Mesothelial cell of epicardium (in vitro differentiated cells): ENCODE data around the gene NID2. TPM values are rescaled to one million over a fixed set of nuclear protein-coding genes. Genes with fewer than 3 reads are reported as not detected.

ENCODE experiments used
- DNase-seq, 2 experiments: peaks; one replicate each; pipeline ENCODE4 v3.0.0; 2021; ENCODE audit warnings: low spot score in 2 of 2; ENCODE audit not compliant: unreplicated experiment in 2 of 2
- H3K27ac Mint-ChIP-seq: 2 replicates; pipeline ENCODE4 v1.8.0; 2021; ENCODE audit warnings: mixed read lengths
- H3K27me3 Mint-ChIP-seq: 2 replicates; pipeline ENCODE4 v1.8.0; 2021; ENCODE audit warnings: low read depth, mixed read lengths
- H3K36me3 Mint-ChIP-seq: 2 replicates; pipeline ENCODE4 v1.8.0; 2021; ENCODE audit warnings: mixed read lengths
- H3K4me1 Mint-ChIP-seq: 2 replicates; pipeline ENCODE4 v1.8.0; 2021; ENCODE audit warnings: mixed read lengths
- H3K4me3 Mint-ChIP-seq: 2 replicates; pipeline ENCODE4 v1.8.0; 2021; ENCODE audit warnings: mild to moderate bottlenecking, moderate library complexity, mixed read lengths
- H3K9me3 Mint-ChIP-seq: 2 replicates; pipeline ENCODE4 v1.8.0; 2021; ENCODE audit warnings: mixed read lengths
- total RNA-seq: library from RNA; stranded (reverse); gene quantifications from 3 replicates; pipeline ENCODE4 v1.2.1, GENCODE V29; 2021
- TF ChIP-seq, protein P1 (sequence below): fragments of 200-600 bp; sonication (generic); IDR thresholded peaks from one replicate; pipeline ENCODE4 v1.5.0; 2021; ENCODE audit warnings: antibody characterized with exemption; ENCODE audit not compliant: unreplicated experiment

NID2 gene
- total RNA-seq, 1 donor from 2014 or later, result 120 TPM

DNA sequence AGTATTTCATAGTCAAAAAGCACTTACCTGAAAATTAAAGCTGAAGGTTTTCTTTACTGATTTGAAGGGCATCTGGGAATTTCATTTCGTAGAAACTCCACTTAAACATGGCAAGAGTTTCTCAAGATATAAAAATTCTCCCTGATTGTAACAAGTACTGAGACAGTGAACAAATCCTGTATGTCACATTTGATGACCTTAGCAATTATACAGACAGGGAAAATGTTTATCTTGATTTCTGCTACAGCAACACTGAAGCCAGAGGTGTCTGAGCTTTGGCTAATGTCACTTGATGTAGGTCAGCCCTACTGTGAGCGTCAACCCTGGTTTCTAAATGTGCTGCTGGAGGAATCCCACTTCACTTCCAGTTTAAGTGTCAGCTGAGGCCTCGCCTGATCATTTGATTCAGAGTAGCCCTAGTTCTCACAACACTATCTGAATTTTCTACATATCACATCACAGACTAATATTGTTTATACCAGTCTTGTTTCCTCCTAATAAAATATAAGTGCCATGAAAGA lies 58.6 kb downstream of the NID2 start:
- peaks cover 8% of the 10 kb centered on the region for H3K4me1 Mint-ChIP-seq
- TF ChIP-seq, protein P1, sequence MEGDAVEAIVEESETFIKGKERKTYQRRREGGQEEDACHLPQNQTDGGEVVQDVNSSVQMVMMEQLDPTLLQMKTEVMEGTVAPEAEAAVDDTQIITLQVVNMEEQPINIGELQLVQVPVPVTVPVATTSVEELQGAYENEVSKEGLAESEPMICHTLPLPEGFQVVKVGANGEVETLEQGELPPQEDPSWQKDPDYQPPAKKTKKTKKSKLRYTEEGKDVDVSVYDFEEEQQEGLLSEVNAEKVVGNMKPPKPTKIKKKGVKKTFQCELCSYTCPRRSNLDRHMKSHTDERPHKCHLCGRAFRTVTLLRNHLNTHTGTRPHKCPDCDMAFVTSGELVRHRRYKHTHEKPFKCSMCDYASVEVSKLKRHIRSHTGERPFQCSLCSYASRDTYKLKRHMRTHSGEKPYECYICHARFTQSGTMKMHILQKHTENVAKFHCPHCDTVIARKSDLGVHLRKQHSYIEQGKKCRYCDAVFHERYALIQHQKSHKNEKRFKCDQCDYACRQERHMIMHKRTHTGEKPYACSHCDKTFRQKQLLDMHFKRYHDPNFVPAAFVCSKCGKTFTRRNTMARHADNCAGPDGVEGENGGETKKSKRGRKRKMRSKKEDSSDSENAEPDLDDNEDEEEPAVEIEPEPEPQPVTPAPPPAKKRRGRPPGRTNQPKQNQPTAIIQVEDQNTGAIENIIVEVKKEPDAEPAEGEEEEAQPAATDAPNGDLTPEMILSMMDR, result no peak
- no peak for DNase-seq
- no peaks in the 10 kb centered on the region for H3K27me3 Mint-ChIP-seq
- no peaks in the 10 kb centered on the region for H3K9me3 Mint-ChIP-seq
- H3K36me3 Mint-ChIP-seq, result peaks cover 43% of the 10 kb centered on the region
- H3K4me3 Mint-ChIP-seq, result no peak overlapping the region
- H3K27ac Mint-ChIP-seq, result no peak overlapping the region

DNA sequence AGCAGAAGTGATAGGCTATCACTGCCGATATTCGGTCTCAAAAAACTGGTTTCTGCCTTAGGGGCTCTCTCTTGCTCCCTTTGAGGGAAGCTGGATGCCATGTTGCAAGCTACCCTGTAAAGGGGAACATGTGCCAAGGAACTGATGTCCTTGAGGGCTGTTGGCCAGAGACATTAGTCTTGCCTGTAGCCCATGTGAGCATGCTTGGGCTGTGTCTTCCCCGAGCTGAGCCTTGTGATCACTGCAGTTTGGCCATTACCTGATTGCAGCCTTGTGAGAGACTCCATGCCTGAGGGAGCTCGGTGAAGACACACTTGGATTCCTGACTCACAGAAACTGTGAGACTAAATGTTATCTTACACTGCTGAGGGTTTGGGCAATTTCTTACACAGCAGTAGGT lies 60.7 kb downstream of the NID2 start:
- Mint-ChIP-seq H3K27me3 (no peaks in the 10 kb centered on the region), H3K9me3 (no peaks in the 10 kb centered on the region), H3K4me3 (no peak overlapping the region), H3K4me1 (no peaks in the 10 kb centered on the region), H3K27ac (no peak overlapping the region), H3K36me3 (peaks cover 47% of the 10 kb centered on the region)
- TF ChIP-seq, protein P1, result no peak
- no peak for DNase-seq

DNA sequence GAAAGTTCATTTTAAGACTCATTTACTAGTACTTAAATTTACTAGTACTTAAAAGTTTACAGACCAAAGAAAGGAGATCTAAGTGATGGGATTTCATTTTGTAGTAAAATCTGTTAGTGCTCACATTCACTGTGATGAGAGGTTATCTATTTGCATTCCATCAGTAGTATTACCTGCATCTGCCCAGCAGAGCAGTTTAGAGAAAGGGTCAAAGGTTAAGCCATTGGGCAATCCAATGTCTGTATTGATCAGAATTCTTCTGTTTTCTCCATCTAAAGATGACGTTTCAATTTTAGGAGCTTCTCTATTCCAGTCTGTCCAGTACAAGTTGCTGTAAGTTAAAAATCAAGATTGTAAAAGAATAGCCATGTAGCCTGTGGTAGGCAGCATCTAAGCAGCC lies 61.2 kb downstream of the NID2 start:
- no peak for DNase-seq
- H3K27ac Mint-ChIP-seq, result no peak overlapping the region
- no peaks in the 10 kb centered on the region for H3K9me3 Mint-ChIP-seq
- H3K4me3 Mint-ChIP-seq, result no peak overlapping the region
- TF ChIP-seq, protein P1, result no peak
- no peaks in the 10 kb centered on the region for H3K4me1 Mint-ChIP-seq
- H3K36me3 Mint-ChIP-seq, result peaks cover 49% of the 10 kb centered on the region
- no peaks in the 10 kb centered on the region for H3K27me3 Mint-ChIP-seq

DNA sequence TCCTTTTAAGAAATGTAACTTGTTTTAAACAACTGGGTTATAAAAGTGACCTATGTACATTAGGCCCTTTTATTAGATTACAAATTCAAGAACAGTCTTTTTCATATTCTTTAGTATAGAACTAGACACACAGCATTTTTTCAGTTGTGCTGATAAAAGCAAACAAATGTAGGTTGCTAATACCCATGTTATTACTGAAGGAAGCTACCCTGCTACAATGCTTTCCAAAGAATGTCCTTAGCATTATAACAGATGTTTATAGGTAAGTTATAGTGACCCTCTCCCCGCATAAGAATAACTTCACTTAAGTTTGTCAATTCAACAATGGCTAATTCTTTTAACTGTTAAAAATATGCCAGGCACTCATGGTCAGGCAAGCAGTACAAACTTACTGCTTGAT lies 61.6 kb downstream of the NID2 start:
- no peak for DNase-seq
- TF ChIP-seq, protein P1, result no peak
- no peaks in the 10 kb centered on the region for H3K9me3 Mint-ChIP-seq
- peaks cover 51% of the 10 kb centered on the region for H3K36me3 Mint-ChIP-seq
- H3K4me1 Mint-ChIP-seq, result no peaks in the 10 kb centered on the region
- no peak overlapping the region for H3K4me3 Mint-ChIP-seq
- no peak overlapping the region for H3K27ac Mint-ChIP-seq
- no peaks in the 10 kb centered on the region for H3K27me3 Mint-ChIP-seq

DNA sequence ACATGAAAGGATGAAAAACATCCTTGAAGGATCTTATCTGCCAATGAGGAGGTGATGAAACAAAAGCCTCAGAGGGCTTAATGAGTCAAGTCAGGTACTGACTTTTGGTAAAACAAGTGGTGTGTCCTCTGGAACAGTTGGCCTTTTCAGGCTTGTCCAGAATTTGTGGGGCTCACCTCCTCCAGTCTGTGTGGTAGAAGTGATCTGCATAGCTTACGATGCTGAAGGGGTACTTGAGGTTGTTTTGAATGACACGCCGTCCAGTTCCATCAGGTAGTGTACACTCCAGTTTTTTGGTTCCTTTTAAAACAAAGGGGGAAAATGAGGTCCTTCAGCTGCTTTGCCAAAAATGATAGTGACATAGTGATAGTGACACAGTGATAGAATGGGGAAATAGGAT lies 62.5 kb downstream of the NID2 start:
- DNase-seq, result no peak
- Mint-ChIP-seq H3K4me3 (no peak overlapping the region), H3K4me1 (no peaks in the 10 kb centered on the region), H3K27me3 (no peaks in the 10 kb centered on the region), H3K9me3 (no peaks in the 10 kb centered on the region), H3K36me3 (peaks cover 51% of the 10 kb centered on the region), H3K27ac (no peak overlapping the region)
- TF ChIP-seq, protein P1, result no peak

DNA sequence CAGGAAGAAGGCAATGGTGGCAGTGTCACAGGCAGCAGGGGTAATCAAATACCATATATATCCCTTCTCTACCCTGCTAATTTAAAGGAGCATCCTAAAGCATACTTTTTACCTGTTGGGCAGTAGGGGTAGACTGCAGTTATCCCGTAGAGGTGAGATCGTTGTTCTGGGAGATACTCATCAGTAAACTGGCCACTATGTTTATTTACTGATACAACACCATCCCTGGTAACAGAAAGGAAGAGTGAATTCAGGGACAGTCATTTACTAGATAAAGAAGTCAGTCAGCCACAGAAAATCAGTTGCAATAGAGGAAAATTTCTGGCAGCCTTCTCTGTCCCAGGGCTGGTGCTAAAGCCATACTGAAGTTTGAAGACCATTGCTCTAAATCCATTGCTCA lies 63.2 kb downstream of the NID2 start:
- TF ChIP-seq, protein P1, result no peak
- Mint-ChIP-seq H3K4me1 (no peaks in the 10 kb centered on the region), H3K4me3 (no peak overlapping the region), H3K27me3 (no peaks in the 10 kb centered on the region), H3K27ac (no peak overlapping the region), H3K36me3 (peaks cover 44% of the 10 kb centered on the region), H3K9me3 (no peaks in the 10 kb centered on the region)
- DNase-seq, result no peak
